HL-60 (cell line): Measurements from ENCODE around the gene PLG.

ENCODE experiments used
- DNase-seq, 2 experiments: peaks; one replicate each; pipeline ENCODE4 v3.0.0-alpha.2; 2010 to 2020; ENCODE audit warnings: low read depth in 1 of 2, low spot score in 1 of 2
- H3K27ac ChIP-seq: fragments of 250-450 bp; sonication (Bioruptor Pico); replicated peaks from 2 replicates; pipeline ENCODE4 v1.5.1; 2020; ENCODE audit warnings: mild to moderate bottlenecking, moderate library complexity
- H3K27me3 ChIP-seq: fragments of 250-450 bp; sonication (Bioruptor Pico); 2 replicates; pipeline ENCODE4 v1.5.1; 2021; ENCODE audit warnings: mild to moderate bottlenecking, moderate library complexity; ENCODE audit not compliant: insufficient read depth, poor library complexity, severe bottlenecking
- H3K4me3 ChIP-seq: replicated peaks from 2 replicates; pipeline ENCODE4 v1.5.1; 2011; ENCODE audit warnings: mild to moderate bottlenecking, control low read depth, low read length; ENCODE audit not compliant: insufficient read depth
- CTCF ChIP-seq: IDR thresholded peaks from one replicate; pipeline ENCODE4 v1.5.1; 2011; ENCODE audit warnings: low read length, control low read depth, inconsistent platforms; ENCODE audit not compliant: insufficient read depth
- GABPA ChIP-seq: IDR thresholded peaks from 2 replicates; pipeline ENCODE4 v1.6.1; 2012; ENCODE audit warnings: low read depth
- POLR2AphosphoS5 ChIP-seq: IDR thresholded peaks from 2 replicates; pipeline ENCODE4 v1.6.1; 2012; ENCODE audit warnings: low read depth
- REST ChIP-seq: IDR thresholded peaks from 2 replicates; pipeline ENCODE4 v1.6.1; 2012; ENCODE audit warnings: low read depth; ENCODE audit not compliant: insufficient replicate concordance
- SPI1 ChIP-seq: IDR thresholded peaks from 2 replicates; pipeline ENCODE4 v1.6.1; 2012; ENCODE audit warnings: low read depth, mild to moderate bottlenecking, borderline replicate concordance

PLG gene

GRCh38 chr6:160767647-160768019 is 65.6 kb downstream of the PLG start:
- Histone ChIP-seq H3K27ac (no peak overlapping the region), H3K27me3 (no peaks in the 10 kb centered on the region), H3K4me3 (no peak overlapping the region)
- DNase-seq, result no peak
- TF ChIP-seq GABPA (no peak), SPI1 (no peak), POLR2AphosphoS5 (no peak), CTCF (no peak), REST (no peak)

GRCh38 chr6:160768101-160768500 is 66.1 kb downstream of the PLG start:
- DNase-seq, result no peak
- H3K27me3 ChIP-seq, result no peaks in the 10 kb centered on the region
- TF ChIP-seq GABPA (no peak), SPI1 (no peak), CTCF (no peak), REST (no peak), POLR2AphosphoS5 (no peak)
- H3K4me3 ChIP-seq, result no peak overlapping the region
- H3K27ac ChIP-seq, result no peak overlapping the region

GRCh38 chr6:160774399-160774798 is 72.4 kb downstream of the PLG start:
- no peak for TF ChIP-seq REST
- no peak for TF ChIP-seq GABPA
- TF ChIP-seq POLR2AphosphoS5, result no peak
- no peak for TF ChIP-seq SPI1
- TF ChIP-seq CTCF, result no peak
- no peak overlapping the region for H3K4me3 ChIP-seq
- no peak for DNase-seq

More at GRCh38 chr6:160774399-160774798, 72.4 kb downstream of the PLG start:
- no peak overlapping the region for H3K27ac ChIP-seq
- H3K27me3 ChIP-seq, result no peaks in the 10 kb centered on the region
